Skeletal muscle tissue (tissue), 4 donors: ENCODE results near the gene EPX. TPM values are rescaled to one million over a fixed set of nuclear protein-coding genes. Genes with fewer than 3 reads are reported as not detected.

Experiments
- H3K27ac ChIP-seq: one replicate; pipeline ENCODE4 v1.7.0; 2013; ENCODE audit warnings: mild to moderate bottlenecking, low read depth, low read length, inconsistent platforms
- H3K27me3 ChIP-seq, 3 donors: one replicate each; pipeline ENCODE4 v1.7.0; 2013; ENCODE audit warnings: low read length in 3 of 3; ENCODE audit not compliant: control insufficient read depth in 3 of 3, insufficient read depth in 3 of 3
- H3K36me3 ChIP-seq, 3 donors: one replicate each; pipeline ENCODE4 v1.7.0; 2013; ENCODE audit warnings: low read length in 3 of 3; ENCODE audit not compliant: control insufficient read depth in 3 of 3, insufficient read depth in 3 of 3
- H3K4me1 ChIP-seq, 3 donors: one replicate each; pipeline ENCODE4 v1.7.0; 2013; ENCODE audit warnings: low read length in 3 of 3, mild to moderate bottlenecking in 3 of 3; ENCODE audit not compliant: control insufficient read depth in 3 of 3, insufficient read depth in 3 of 3
- H3K4me3 ChIP-seq, 3 donors: one replicate each; pipeline ENCODE4 v1.7.0; 2013; ENCODE audit warnings: low read length in 3 of 3
- H3K9ac ChIP-seq, 3 donors: one replicate each; pipeline ENCODE4 v1.7.0; 2013; ENCODE audit warnings: low read length in 3 of 3, mild to moderate bottlenecking in 3 of 3, moderate library complexity in 2 of 3, low read depth in 1 of 3
- H3K9me3 ChIP-seq, 3 donors: one replicate each; pipeline ENCODE4 v1.7.0; 2013; ENCODE audit warnings: low read length in 3 of 3; ENCODE audit not compliant: control insufficient read depth in 3 of 3
- total RNA-seq: library from RNA; depleted of rRNA; stranded (reverse); fragments of >200 nt; gene quantifications from one replicate; pipeline ENCODE4 v1.2.3, GENCODE V29; 2014
- donor health status: Osteomylitis.

The EPX gene
- total RNA-seq, 1 donor from 2014 or later = 0.52 TPM

DNA sequence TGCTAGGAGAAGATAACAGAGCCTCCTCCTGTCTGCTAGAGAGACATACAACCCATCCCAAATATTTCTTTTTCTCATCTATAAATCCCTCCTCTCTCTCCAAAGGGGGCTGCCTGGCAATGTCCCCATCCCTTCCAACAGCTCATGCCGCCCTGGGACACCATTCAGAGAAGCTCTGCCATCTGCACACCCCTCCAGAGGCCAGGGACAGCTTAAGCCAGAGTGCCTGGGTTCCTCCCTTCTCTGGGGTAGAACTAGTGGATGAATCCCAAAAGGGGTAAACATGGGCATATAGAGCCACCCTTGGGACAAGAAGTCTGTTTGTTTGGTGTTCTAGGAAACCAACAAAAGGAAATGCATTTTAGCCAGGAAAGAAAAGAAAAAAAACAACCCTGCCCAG, 43.3 kb downstream of the EPX start:
- H3K27me3 ChIP-seq = peaks cover 12 to 29% (median 26%) of the 10 kb centered on the region in 3 donors
- H3K9ac ChIP-seq = no peak overlapping the region
- H3K36me3 ChIP-seq = no peaks in the 10 kb centered on the region
- H3K4me3 ChIP-seq = no peak overlapping the region
- no peaks in the 10 kb centered on the region for H3K9me3 ChIP-seq
- H3K27ac ChIP-seq = no peak overlapping the region
- H3K4me1 ChIP-seq = peaks cover 0 to 5% (median 0%) of the 10 kb centered on the region in 3 donors

GRCh38 chr17:58236394-58236793, 43.9 kb downstream of the EPX start:
- H3K36me3 ChIP-seq = no peaks in the 10 kb centered on the region
- H3K4me1 ChIP-seq = peaks cover 0 to 5% (median 0%) of the 10 kb centered on the region in 3 donors
- no peak overlapping the region for H3K4me3 ChIP-seq
- H3K27me3 ChIP-seq = peaks cover 12 to 29% (median 26%) of the 10 kb centered on the region in 3 donors
- H3K9me3 ChIP-seq = no peaks in the 10 kb centered on the region
- H3K9ac ChIP-seq = no peak overlapping the region
- no peak overlapping the region for H3K27ac ChIP-seq

- Histone ChIP-seq H3K4me3 (no peak within 1 kb of the TSS), H3K27ac (no peak within 1 kb of the TSS), H3K9ac (no peak within 1 kb of the TSS), H3K4me1 (no peaks in the 10 kb centered on the region), H3K9me3 (no peaks in the 10 kb centered on the region), H3K27me3 (peaks cover 14 to 41% (median 31%) of the 10 kb centered on the region in 3 donors), H3K36me3 (no peaks in the 10 kb centered on the region)
Observed at GRCh38 chr17:58238147-58238634, 45.7 kb downstream of the EPX start, which contains the start of gene LPO. Gene LPO (plus strand): TSS chr17:58238584. CDS start chr17:58242980, 4,396 bp downstream.

GRCh38 chr17:58239987-58240386, 47.5 kb downstream of the EPX start:
- no peaks in the 10 kb centered on the region for H3K4me1 ChIP-seq
- H3K4me3 ChIP-seq = no peak overlapping the region
- no peaks in the 10 kb centered on the region for H3K36me3 ChIP-seq
- no peak overlapping the region for H3K9ac ChIP-seq
- no peak overlapping the region for H3K27ac ChIP-seq
- peaks cover 21 to 56% (median 39%) of the 10 kb centered on the region in 3 donors for H3K27me3 ChIP-seq
- H3K9me3 ChIP-seq = no peaks in the 10 kb centered on the region

GRCh38 chr17:58242171-58242784, 49.8 kb downstream of the EPX start:
- H3K9me3 ChIP-seq = no peaks in the 10 kb centered on the region
- no peak overlapping the region for H3K27ac ChIP-seq
- H3K4me3 ChIP-seq = no peak overlapping the region
- no peaks in the 10 kb centered on the region for H3K4me1 ChIP-seq
- no peaks in the 10 kb centered on the region for H3K36me3 ChIP-seq
- H3K9ac ChIP-seq = no peak overlapping the region
- peaks cover 30 to 54% (median 42%) of the 10 kb centered on the region in 3 donors for H3K27me3 ChIP-seq

GRCh38 chr17:58244963-58245362, 52.4 kb downstream of the EPX start:
- H3K27me3 ChIP-seq = peaks cover 40 to 57% (median 45%) of the 10 kb centered on the region in 3 donors
- H3K9me3 ChIP-seq = no peaks in the 10 kb centered on the region
- H3K36me3 ChIP-seq = no peaks in the 10 kb centered on the region
- peaks cover 0 to 9% (median 7%) of the 10 kb centered on the region in 3 donors for H3K4me1 ChIP-seq
- no peak overlapping the region for H3K27ac ChIP-seq
- no peak overlapping the region for H3K9ac ChIP-seq
- no peak overlapping the region for H3K4me3 ChIP-seq

DNA sequence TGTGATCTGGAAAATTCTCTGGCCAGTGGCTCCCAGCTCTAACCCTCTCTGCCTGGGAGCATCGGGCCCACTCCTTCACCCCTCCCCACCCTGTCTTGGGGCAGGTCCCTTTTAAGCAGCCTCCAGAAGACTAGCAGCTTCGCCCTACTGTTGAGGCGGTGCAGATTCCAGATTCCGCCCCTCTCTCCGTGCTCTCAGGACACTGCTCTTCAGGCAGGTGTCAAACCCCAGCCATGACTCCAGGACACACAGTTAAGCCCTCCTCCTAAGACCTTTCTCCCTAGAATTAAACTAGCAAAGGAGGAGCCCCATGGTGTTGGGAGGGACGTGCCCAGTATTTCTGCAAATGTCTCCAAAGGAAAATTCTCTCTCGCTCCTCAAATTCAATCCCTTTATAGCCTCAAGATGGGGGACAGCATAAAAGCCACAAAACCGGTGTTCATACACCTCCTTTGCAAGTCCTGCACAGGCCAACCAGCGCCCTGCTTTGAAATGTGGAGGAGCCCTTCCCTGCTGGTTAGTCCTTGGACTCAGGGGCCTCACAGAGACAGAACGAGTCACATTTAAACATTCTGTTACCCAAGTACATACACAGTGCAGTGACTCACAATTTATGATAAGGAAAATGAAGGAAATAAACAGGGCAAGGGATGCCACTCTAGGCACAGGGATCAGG, 53.0 kb downstream of the EPX start:
- no peaks in the 10 kb centered on the region for H3K9me3 ChIP-seq
- H3K36me3 ChIP-seq = no peaks in the 10 kb centered on the region
- no peak overlapping the region for H3K27ac ChIP-seq
- H3K9ac ChIP-seq = no peak overlapping the region
- H3K4me3 ChIP-seq = no peak overlapping the region
- H3K27me3 ChIP-seq = peaks cover 40 to 63% (median 45%) of the 10 kb centered on the region in 3 donors
- H3K4me1 ChIP-seq = peaks cover 0 to 9% (median 7%) of the 10 kb centered on the region in 3 donors

- Histone ChIP-seq H3K27ac (no peak overlapping the region), H3K9ac (no peak overlapping the region), H3K4me3 (no peak overlapping the region), H3K36me3 (no peaks in the 10 kb centered on the region), H3K9me3 (no peaks in the 10 kb centered on the region), H3K27me3 (peaks cover 40 to 63% (median 42%) of the 10 kb centered on the region in 3 donors), H3K4me1 (peaks cover 0 to 9% (median 7%) of the 10 kb centered on the region in 3 donors)
Observed at GRCh38 chr17:58246104-58246740, 53.7 kb downstream of the EPX start.

DNA sequence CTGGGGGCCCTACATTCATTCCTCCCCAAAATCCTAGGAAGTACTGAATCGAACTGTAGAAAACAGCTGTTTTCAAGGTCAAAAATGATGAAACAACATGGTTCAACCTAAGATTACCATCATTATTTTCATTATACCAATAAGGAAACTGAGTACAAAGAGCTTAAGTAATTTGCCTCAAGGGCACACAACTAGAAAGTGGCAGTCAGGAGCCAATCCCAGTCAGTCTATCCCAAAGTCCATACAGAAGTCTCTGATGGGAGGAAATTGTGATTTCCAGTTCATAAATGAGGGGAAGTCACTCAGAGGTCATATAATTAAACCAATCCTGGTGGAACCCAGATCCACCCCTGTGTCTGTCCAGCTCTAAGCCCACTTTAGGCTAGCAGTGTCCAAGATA, 54.3 kb downstream of the EPX start:
- Histone ChIP-seq H3K27ac (no peak overlapping the region), H3K9ac (no peak overlapping the region), H3K4me1 (peaks cover 0 to 9% (median 7%) of the 10 kb centered on the region in 3 donors), H3K27me3 (peaks cover 41 to 60% (median 41%) of the 10 kb centered on the region in 3 donors), H3K9me3 (no peaks in the 10 kb centered on the region), H3K4me3 (no peak overlapping the region), H3K36me3 (no peaks in the 10 kb centered on the region)
